Measurements from ENCODE around the gene PPP1R14C. TPM values are rescaled to one million over a fixed set of nuclear protein-coding genes. Genes with fewer than 3 reads are reported as not detected.
A peak's percentile ranks its signal among the peaks of the same experiment; 100 is the strongest.
"Not testable (repeated sequence)": the region's sequence is repeated elsewhere in the genome, so short reads cannot be mapped to it uniquely, and the experiment has no call there.

The PPP1R14C gene
- total RNA-seq, 1 donor, result 2.1 TPM

- H3K4me3 ChIP-seq (ENCODE audit: low read depth, low read length), result no peak overlapping the region
- DNase-seq (ENCODE audit: low read depth), result no peak
- TF ChIP-seq, protein P1, sequence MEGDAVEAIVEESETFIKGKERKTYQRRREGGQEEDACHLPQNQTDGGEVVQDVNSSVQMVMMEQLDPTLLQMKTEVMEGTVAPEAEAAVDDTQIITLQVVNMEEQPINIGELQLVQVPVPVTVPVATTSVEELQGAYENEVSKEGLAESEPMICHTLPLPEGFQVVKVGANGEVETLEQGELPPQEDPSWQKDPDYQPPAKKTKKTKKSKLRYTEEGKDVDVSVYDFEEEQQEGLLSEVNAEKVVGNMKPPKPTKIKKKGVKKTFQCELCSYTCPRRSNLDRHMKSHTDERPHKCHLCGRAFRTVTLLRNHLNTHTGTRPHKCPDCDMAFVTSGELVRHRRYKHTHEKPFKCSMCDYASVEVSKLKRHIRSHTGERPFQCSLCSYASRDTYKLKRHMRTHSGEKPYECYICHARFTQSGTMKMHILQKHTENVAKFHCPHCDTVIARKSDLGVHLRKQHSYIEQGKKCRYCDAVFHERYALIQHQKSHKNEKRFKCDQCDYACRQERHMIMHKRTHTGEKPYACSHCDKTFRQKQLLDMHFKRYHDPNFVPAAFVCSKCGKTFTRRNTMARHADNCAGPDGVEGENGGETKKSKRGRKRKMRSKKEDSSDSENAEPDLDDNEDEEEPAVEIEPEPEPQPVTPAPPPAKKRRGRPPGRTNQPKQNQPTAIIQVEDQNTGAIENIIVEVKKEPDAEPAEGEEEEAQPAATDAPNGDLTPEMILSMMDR (IDR thresholded peaks at IDR 0.05; ENCODE audit: insufficient read depth, low read length), result no peak
Measured at GRCh38 chr6:150186129-150186898, 43.5 kb downstream of the PPP1R14C start.

- not testable (repeated sequence) for H3K4me3 ChIP-seq (ENCODE audit: low read depth, low read length); DNase-seq (ENCODE audit: low read depth)
Measured at GRCh38 chr6:150187433-150187832, 44.6 kb downstream of the PPP1R14C start.

DNA sequence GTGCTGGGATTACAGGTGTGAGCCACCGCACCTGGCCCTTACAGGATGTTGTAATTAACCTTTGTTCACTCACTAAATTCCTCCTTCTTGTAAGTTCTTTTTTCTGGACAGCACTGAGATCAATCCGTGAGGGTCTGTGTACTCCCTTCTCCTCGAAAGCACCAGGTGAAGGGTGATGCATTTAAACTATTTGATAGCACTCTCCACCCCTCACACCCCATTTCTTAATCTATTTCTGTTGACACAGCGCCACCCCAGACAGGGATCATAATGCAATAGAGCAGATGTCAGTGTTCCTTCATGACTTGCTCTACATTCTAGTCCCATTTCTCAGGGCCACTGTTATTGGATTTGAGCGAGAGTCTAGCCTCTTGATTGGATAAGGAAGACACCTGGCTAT is 46.3 kb downstream of the PPP1R14C start:
- TF ChIP-seq, protein P1 (IDR thresholded peaks at IDR 0.05; ENCODE audit: insufficient read depth, low read length), result no peak
- no peak for DNase-seq (ENCODE audit: low read depth)
- H3K4me3 ChIP-seq (ENCODE audit: low read depth, low read length), result no peak overlapping the region

DNA sequence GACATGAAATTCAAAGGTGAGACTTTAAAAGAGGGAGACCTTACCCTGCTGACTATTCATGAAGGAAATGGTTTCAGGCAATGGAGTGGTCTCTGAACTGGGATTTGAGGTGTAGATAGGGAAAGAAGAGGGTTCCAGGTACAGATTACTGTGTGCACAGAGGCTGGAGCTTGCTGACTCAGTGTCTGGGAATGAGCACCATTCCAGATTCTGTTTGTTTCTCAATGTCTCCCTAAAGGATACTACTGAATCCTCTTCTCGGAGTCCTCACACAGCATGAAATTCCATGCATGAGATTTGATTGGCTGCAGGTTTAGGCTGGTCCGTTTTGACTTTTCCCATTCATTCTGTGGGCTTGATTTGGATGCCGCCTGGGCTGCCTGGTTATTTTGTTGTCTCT is 49.0 kb downstream of the PPP1R14C start:
- TF ChIP-seq, protein P1 (IDR thresholded peaks at IDR 0.05; ENCODE audit: insufficient read depth, low read length), result no peak
- DNase-seq (ENCODE audit: low read depth), result peak; percentile 34
- H3K4me3 ChIP-seq (ENCODE audit: low read depth, low read length), result no peak overlapping the region

- no peak for DNase-seq (ENCODE audit: low read depth)
- TF ChIP-seq, protein P1 (IDR thresholded peaks at IDR 0.05; ENCODE audit: insufficient read depth, low read length), result no peak
- H3K4me3 ChIP-seq (ENCODE audit: low read depth, low read length), result no peak overlapping the region
Measured at GRCh38 chr6:150194195-150194594, 51.4 kb downstream of the PPP1R14C start.

- no peak overlapping the region for H3K4me3 ChIP-seq (ENCODE audit: low read depth, low read length)
- no peak for DNase-seq (ENCODE audit: low read depth)
- TF ChIP-seq, protein P1 (IDR thresholded peaks at IDR 0.05; ENCODE audit: insufficient read depth, low read length), result no peak
Measured at GRCh38 chr6:150195996-150196417, 53.2 kb downstream of the PPP1R14C start.

DNA sequence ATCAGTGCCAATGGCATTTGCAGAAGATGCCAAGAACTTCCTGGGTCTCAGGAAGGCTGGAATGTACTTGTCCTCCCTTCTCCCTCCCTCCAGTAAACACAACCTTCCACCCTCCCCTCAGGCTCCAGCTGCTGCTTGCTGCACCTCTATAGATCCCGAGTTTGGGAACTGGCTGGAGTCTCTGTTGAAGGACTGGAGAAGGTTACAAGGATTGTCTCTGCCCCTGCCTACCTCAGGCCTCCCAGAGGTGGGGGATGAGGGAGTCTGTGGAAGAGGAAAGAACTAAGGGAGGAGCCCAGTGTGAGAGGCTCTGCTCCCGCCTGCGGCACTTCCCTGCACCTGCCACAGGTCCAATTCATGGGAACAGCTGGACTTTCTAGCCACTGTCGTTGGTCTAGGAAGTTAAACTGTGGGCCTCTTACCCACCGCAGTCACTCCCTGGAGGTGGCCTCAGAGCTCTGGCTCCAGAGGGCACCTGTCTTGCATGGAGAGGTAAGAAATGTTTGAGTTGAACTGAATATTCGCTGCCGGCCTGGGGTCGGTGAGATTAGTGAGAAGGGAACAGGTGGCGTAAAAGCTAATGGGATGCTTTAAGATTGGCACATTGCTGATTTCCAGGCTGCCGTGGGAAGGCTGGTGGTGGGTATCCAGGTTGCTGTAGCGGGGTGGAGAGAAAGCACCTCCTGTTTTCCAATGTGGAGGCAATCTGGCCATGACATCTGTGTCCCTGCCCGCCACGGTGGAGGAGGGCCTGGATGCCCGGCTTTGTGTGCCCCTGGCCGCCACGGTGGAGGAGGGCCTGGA is 54.3 kb downstream of the PPP1R14C start:
- TF ChIP-seq, protein P1 (IDR thresholded peaks at IDR 0.05; ENCODE audit: insufficient read depth, low read length), result no peak
- DNase-seq (ENCODE audit: low read depth), result no peak
- H3K4me3 ChIP-seq (ENCODE audit: low read depth, low read length), result no peak overlapping the region

Measured in fibroblast of the aortic adventitia (primary cell).